CD4-positive, alpha-beta T cell (primary cell): ENCODE results near the gene SH3RF1. TPM values are rescaled to one million over a fixed set of nuclear protein-coding genes. Genes with fewer than 3 reads are reported as not detected.

Experiments
- ATAC-seq: fragments of 200-7000 bp; cut with Tn5 transposase; one replicate; pipeline ENCODE4 v1.10.0; 2022; ENCODE audit warnings: mild to moderate bottlenecking; ENCODE audit not compliant: poor library complexity
- CTCF ChIA-PET: fragments of 350-600 bp; sonication (Branson Sonifier 250); formaldehyde crosslinking; loops from one replicate; lab custom pipeline; 2021; ENCODE audit warnings: antibody characterized with exemption, inconsistent platforms; lab: Charles Lee
- POLR2A ChIA-PET: fragments of 350-600 bp; sonication (Branson Sonifier 250); formaldehyde crosslinking; loops from one replicate; lab custom pipeline; 2021; ENCODE audit warnings: antibody characterized with exemption, inconsistent platforms; lab: Charles Lee
- DNase-seq, 14 experiments: peaks; one replicate each; pipeline ENCODE4 v3.0.0-alpha.2; 2013 to 2020; ENCODE audit warnings: mixed read lengths in 2 of 14
- H3K27ac ChIP-seq, 2 donors: one replicate each; pipeline versions ENCODE4 v1.5.1 to v1.7.0; 2013; ENCODE audit warnings: low read length in 2 of 2, low read depth in 1 of 2, mild to moderate bottlenecking in 1 of 2
- H3K27me3 ChIP-seq, 2 experiments: 1 replicate in 1 of 2; 2 replicates in 1 of 2; pipeline versions ENCODE4 v1.6.1 to v1.7.0; 2013; ENCODE audit warnings: low read length in 2 of 2, control low read depth in 1 of 2, mild to moderate bottlenecking in 1 of 2, moderate library complexity in 1 of 2; ENCODE audit not compliant: insufficient read depth in 2 of 2, control insufficient read depth in 1 of 2
- H3K36me3 ChIP-seq: one replicate; pipeline ENCODE4 v1.6.1; 2013; ENCODE audit warnings: low read length, control low read depth; ENCODE audit not compliant: insufficient read depth
- H3K4me1 ChIP-seq: one replicate; pipeline ENCODE4 v1.6.1; 2013; ENCODE audit warnings: low read length, control low read depth; ENCODE audit not compliant: insufficient read depth
- H3K4me3 ChIP-seq: one replicate; pipeline ENCODE4 v1.5.1; 2013; ENCODE audit warnings: mild to moderate bottlenecking, low read length, moderate library complexity
- H3K9me3 ChIP-seq, 2 experiments: 1 replicate in 1 of 2; 2 replicates in 1 of 2; pipeline versions ENCODE4 v1.6.1 to v1.7.0; 2013; ENCODE audit warnings: low read length in 2 of 2, mild to moderate bottlenecking in 2 of 2, control low read depth in 1 of 2, moderate library complexity in 1 of 2; ENCODE audit not compliant: control insufficient read depth in 1 of 2, insufficient read depth in 1 of 2
- H3K27ac Mint-ChIP-seq: one replicate; pipeline ENCODE4 v1.8.0; 2020; ENCODE audit warnings: mixed read lengths
- H3K27me3 Mint-ChIP-seq: one replicate; pipeline ENCODE4 v1.8.0; 2021; ENCODE audit warnings: mixed read lengths
- H3K36me3 Mint-ChIP-seq: one replicate; pipeline ENCODE4 v1.8.0; 2021; ENCODE audit warnings: low read depth, mixed read lengths
- H3K4me1 Mint-ChIP-seq: one replicate; pipeline ENCODE4 v1.8.0; 2021; ENCODE audit warnings: low read depth, mixed read lengths
- H3K4me3 Mint-ChIP-seq: one replicate; pipeline ENCODE4 v1.8.0; 2020; ENCODE audit warnings: mild to moderate bottlenecking, mixed read lengths
- H3K9me3 Mint-ChIP-seq: one replicate; pipeline ENCODE4 v1.8.0; 2020; ENCODE audit warnings: mixed read lengths
- CTCF ChIP-seq: fragments of 200-600 bp; IDR thresholded peaks from one replicate; pipeline ENCODE4 v1.8.0; 2022; ENCODE audit warnings: antibody characterized with exemption, mild to moderate bottlenecking
- intact Hi-C, 2 experiments: fragments of 100-400 bp; cut with DNase I in 1 of 2; cut with micrococcal nuclease in 1 of 2; formaldehyde crosslinking; loops; one replicate each; pipeline versions ENCODE4 v1.15.1 to v1.9.0; 2023 to 2025; cut with DNase I, micrococcal nuclease
- total RNA-seq, 174 experiments: library from RNA in 2 of 174; stranded (reverse) in 2 of 174; gene quantifications; one replicate each; pipeline ENCODE4 v1.2.3 and lab custom pipeline; 2021 to 2026

The SH3RF1 gene
- total RNA-seq, 2 experiments from 2014 or later: 0.25 TPM; not detected in 1

DNA sequence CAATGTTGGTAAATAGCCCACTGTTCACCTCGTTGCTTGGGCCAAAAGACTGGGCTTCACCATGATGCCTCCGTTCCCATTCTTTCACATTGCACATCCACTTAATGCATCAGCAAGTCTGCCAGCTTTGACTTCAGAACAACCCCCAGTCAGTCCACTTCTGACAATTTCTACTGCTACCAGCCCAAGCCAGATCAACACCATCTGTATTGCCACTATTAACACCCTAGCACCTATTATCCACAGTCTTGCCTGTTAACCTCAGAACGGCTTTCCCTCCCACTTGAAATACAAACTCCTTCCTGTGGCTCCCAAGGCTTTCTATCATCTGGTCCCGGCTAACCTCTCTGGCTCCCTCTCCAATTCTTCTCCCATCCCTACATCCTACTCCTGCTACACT, 95.7 kb downstream of the SH3RF1 start:
- no peak overlapping the region for H3K27ac Mint-ChIP-seq
- H3K9me3 Mint-ChIP-seq: no peaks in the 10 kb centered on the region
- CTCF ChIA-PET: no interaction called here
- no peaks in the 10 kb centered on the region for H3K9me3 ChIP-seq
- ATAC-seq: no peak
- no peaks in the 10 kb centered on the region for H3K27me3 Mint-ChIP-seq
- H3K36me3 Mint-ChIP-seq: no peaks in the 10 kb centered on the region
- no peak overlapping the region for H3K27ac ChIP-seq
- intact Hi-C loops: no loop called here
- POLR2A ChIA-PET: no interaction called here
- H3K4me3 Mint-ChIP-seq: no peak overlapping the region
- H3K4me1 Mint-ChIP-seq: no peaks in the 10 kb centered on the region
- H3K4me3 ChIP-seq: no peak overlapping the region
- H3K27me3 ChIP-seq: no peaks in the 10 kb centered on the region
- TF ChIP-seq CTCF: no peak
- H3K36me3 ChIP-seq: no peaks in the 10 kb centered on the region
- no peak for DNase-seq
- no peaks in the 10 kb centered on the region for H3K4me1 ChIP-seq

DNA sequence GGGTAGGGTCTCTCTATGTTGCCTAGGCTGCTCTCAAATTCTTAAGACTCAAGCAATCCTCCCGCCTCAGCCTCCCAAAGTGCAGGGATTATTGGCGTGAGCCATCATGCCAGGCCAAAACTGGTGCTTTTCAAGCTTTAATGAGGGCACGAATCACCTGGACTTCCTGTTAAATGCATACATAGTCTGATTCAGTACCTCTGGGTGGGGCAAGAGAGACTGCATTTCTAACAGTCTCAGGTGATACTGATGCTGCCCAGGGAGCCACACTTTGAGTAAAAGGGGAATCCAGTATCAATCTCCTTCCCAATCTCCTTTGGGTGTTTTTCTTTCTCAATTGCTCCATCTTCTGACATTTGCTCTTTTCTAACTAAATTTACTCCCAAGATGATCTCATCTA, 96.5 kb downstream of the SH3RF1 start:
- no peak overlapping the region for H3K4me3 ChIP-seq
- H3K4me1 Mint-ChIP-seq: no peaks in the 10 kb centered on the region
- no peak overlapping the region for H3K4me3 Mint-ChIP-seq
- H3K27me3 ChIP-seq: no peaks in the 10 kb centered on the region
- no peak overlapping the region for H3K27ac Mint-ChIP-seq
- POLR2A ChIA-PET: no interaction called here
- ATAC-seq: no peak
- H3K9me3 ChIP-seq: no peaks in the 10 kb centered on the region
- no peaks in the 10 kb centered on the region for H3K4me1 ChIP-seq
- no peaks in the 10 kb centered on the region for H3K36me3 ChIP-seq
- H3K9me3 Mint-ChIP-seq: no peaks in the 10 kb centered on the region
- no peak overlapping the region for H3K27ac ChIP-seq
- no peaks in the 10 kb centered on the region for H3K36me3 Mint-ChIP-seq
- no peak for DNase-seq
- no peaks in the 10 kb centered on the region for H3K27me3 Mint-ChIP-seq
- CTCF ChIA-PET: no interaction called here
- no peak for TF ChIP-seq CTCF
- intact Hi-C loops: no loop called here

- no peak overlapping the region for H3K27ac Mint-ChIP-seq
- intact Hi-C loops: no loop called here
- no peaks in the 10 kb centered on the region for H3K4me1 ChIP-seq
- H3K36me3 ChIP-seq: no peaks in the 10 kb centered on the region
- no peaks in the 10 kb centered on the region for H3K27me3 ChIP-seq
- H3K27me3 Mint-ChIP-seq: peaks cover 5% of the 10 kb centered on the region
- H3K9me3 Mint-ChIP-seq: no peaks in the 10 kb centered on the region
- H3K27ac ChIP-seq: no peak overlapping the region
- DNase-seq (no peak), ATAC-seq (no peak)
- H3K4me3 ChIP-seq: no peak overlapping the region
- CTCF ChIA-PET: no interaction called here
- H3K36me3 Mint-ChIP-seq: no peaks in the 10 kb centered on the region
- no peaks in the 10 kb centered on the region for H3K9me3 ChIP-seq
- POLR2A ChIA-PET: no interaction called here
- no peak overlapping the region for H3K4me3 Mint-ChIP-seq
- no peak for TF ChIP-seq CTCF
- H3K4me1 Mint-ChIP-seq: no peaks in the 10 kb centered on the region
Measured at GRCh38 chr4:169167957-169168858, 102.5 kb downstream of the SH3RF1 start.
